Mesodermal cell (in vitro differentiated cells): ENCODE measurements around the gene SHLD1.

ENCODE experiments used
- H3K27ac ChIP-seq: 2 replicates; pipeline ENCODE4 v1.7.0; 2013; ENCODE audit warnings: mild to moderate bottlenecking, low read depth, low read length, moderate library complexity; ENCODE audit not compliant: severe bottlenecking
- H3K36me3 ChIP-seq: 2 replicates; pipeline ENCODE4 v1.7.1; 2013; ENCODE audit warnings: mild to moderate bottlenecking, low read length, moderate library complexity; ENCODE audit not compliant: control insufficient read depth, insufficient read depth
- H3K4me1 ChIP-seq: one replicate; pipeline ENCODE4 v1.7.1; 2013; ENCODE audit warnings: mild to moderate bottlenecking, low read length; ENCODE audit not compliant: insufficient read depth, control insufficient read depth, poor library complexity, severe bottlenecking
- H3K4me3 ChIP-seq: 2 replicates; pipeline ENCODE4 v1.7.0; 2013; ENCODE audit warnings: low read length, control low read depth, mild to moderate bottlenecking; ENCODE audit not compliant: insufficient read depth, poor library complexity, severe bottlenecking; ENCODE audit errors: extremely low read depth
- H3K9me3 ChIP-seq: 2 replicates; pipeline ENCODE4 v1.7.1; 2013; ENCODE audit warnings: mild to moderate bottlenecking, low read length, moderate library complexity; ENCODE audit not compliant: control insufficient read depth
- WGBS, 2 experiments: methylation state at CpG; one replicate each; pipeline ENCODE4 v1.1.5; 2013; ENCODE audit warnings: missing lambda C conversion rate in 2 of 2; ENCODE audit not compliant: insufficient coverage in 2 of 2; 5-methylcytosine and 5-hydroxymethylcytosine counted together

Gene SHLD1

DNA sequence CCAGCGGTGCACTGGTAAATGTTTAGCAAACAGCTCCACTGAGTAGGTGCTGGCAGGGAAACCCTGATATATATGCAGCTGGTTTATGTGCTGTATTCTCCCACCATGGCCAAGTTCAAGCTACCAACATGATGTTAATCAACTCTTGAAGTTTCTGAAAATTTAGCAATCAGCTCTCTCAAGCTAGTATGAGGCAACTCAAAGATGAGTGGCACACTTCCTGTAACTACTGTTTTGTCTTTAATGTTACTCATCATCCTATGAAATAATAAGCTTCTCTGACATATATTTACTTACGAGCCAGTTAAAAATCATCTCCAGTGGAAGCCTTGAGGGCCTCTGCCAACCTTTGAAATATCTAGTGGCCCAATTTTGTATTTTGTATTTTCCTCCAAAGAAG lies 145.4 kb downstream of the SHLD1 start:
- no peaks in the 10 kb centered on the region for H3K9me3 ChIP-seq
- H3K27ac ChIP-seq = no peak overlapping the region
- no peaks in the 10 kb centered on the region for H3K36me3 ChIP-seq
- 75 to 88% methylated on average over 1 of the region's 2 CpGs for WGBS, 2 experiments
- no peak overlapping the region for H3K4me3 ChIP-seq
- no peaks in the 10 kb centered on the region for H3K4me1 ChIP-seq

DNA sequence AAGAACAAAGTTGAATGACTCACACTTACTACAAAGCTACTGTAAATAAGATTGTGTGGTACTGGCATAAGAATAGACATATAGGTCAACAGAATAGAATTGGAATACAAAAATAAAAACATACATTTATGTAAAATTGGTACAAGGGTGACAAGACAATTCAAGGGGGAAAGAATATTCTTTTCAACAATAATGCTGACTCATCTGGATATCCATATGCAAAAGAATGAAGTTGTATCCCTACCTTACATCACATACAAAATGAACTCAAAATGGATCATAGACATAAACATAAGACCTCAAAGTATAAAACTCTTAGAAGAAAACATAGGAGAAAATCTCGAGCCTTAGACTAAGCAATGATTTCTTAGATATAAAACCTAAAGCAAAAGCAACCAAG lies 149.2 kb downstream of the SHLD1 start:
- Histone ChIP-seq H3K9me3 (no peaks in the 10 kb centered on the region), H3K4me3 (no peak overlapping the region), H3K27ac (no peak overlapping the region), H3K4me1 (no peaks in the 10 kb centered on the region), H3K36me3 (no peaks in the 10 kb centered on the region)
- no CpG with 5 or more reads among the region's 1 CpG for WGBS, 2 experiments

DNA sequence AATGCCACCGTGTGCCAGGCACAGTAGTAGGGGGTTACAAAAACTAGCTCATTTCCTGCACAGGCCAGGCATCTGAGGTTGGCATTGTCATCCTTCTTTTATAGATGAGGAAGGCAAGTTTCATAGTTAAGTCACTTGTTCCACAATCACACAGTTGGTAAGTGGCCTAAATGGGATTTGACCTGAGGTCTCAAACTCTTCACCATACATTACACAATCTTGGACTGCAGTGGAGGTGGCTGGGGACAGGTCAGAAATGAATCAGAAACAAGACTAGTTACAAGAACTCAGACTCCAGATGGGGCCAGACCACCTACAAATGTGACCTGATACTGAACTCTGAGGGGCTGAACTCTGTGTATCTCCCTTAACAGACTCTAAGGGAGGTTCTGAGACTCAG lies 150.7 kb downstream of the SHLD1 start:
- no peaks in the 10 kb centered on the region for H3K9me3 ChIP-seq
- H3K36me3 ChIP-seq = no peaks in the 10 kb centered on the region
- 90 to 100% methylated on average over 1 of the region's 1 CpG for WGBS, 2 experiments
- H3K27ac ChIP-seq = no peak overlapping the region
- H3K4me1 ChIP-seq = no peaks in the 10 kb centered on the region
- no peak overlapping the region for H3K4me3 ChIP-seq

DNA sequence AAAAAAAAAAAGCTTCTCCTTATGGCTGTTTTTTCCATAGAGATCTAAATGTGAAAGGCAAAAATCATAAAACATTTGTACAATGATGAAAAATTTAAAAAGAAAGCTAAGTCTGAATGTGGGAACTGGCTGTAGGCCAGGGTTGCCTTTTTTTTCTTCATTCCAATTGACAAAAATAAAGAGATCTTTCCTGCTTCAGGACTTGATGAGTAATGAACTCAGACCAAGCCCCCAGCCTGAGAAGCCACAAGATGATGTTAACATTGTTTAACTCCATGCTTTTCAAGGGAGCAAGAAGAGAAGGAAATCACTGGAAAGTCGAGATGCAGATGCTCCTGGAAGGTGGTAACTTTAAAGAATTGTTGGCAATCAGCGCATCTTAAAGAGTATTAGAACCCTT lies 158.8 kb downstream of the SHLD1 start:
- H3K4me1 ChIP-seq = no peaks in the 10 kb centered on the region
- no peaks in the 10 kb centered on the region for H3K9me3 ChIP-seq
- no peaks in the 10 kb centered on the region for H3K36me3 ChIP-seq
- H3K4me3 ChIP-seq = no peak overlapping the region
- no peak overlapping the region for H3K27ac ChIP-seq
- 67% methylated on average over 1 of the region's 2 CpGs; no CpG with 5 or more reads in 1 of the 2 experiments for WGBS, 2 experiments

DNA sequence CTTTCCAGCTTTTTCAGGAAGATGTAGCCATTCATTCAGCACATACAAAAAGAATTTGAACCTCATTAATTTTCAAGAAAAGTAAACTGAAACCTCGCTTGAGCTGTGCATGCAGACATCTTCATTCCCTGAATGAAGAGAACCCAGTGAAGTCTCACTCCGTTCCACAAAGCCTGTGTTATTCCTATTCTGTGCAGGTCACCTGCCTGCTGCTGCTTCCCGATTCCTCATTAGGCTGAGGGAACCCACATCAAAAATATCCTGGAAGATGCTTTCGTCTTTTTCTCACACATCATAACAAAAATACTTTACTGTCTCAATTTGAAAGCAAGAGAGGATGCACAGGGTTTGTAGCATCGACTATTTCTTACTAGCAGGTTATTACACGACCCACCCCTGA lies 160.0 kb downstream of the SHLD1 start:
- 67 to 84% methylated on average over 3 to 4 of the region's 6 CpGs for WGBS, 2 experiments
- H3K4me3 ChIP-seq = no peak overlapping the region
- H3K9me3 ChIP-seq = no peaks in the 10 kb centered on the region
- H3K27ac ChIP-seq = no peak overlapping the region
- H3K4me1 ChIP-seq = no peaks in the 10 kb centered on the region
- no peaks in the 10 kb centered on the region for H3K36me3 ChIP-seq

DNA sequence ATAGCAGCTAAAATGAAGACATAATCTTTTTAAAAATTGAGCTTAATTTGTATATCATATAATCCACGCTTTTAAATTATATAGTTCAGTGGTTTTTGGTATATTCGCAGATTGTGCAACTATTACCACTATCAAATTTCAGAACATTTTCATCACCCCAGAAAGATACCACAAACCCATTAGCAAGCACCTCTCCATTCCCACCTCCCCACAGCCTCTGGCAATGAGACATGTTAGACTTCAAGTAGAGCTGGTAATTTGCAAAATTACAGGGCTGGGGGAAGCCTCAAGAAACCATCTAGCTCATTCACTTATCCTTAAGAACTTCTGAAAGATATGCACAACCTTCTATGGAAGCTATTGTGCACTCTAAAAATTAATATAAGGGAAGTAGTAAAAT lies 163.0 kb downstream of the SHLD1 start:
- Histone ChIP-seq H3K4me3 (no peak overlapping the region), H3K36me3 (no peaks in the 10 kb centered on the region), H3K9me3 (no peaks in the 10 kb centered on the region), H3K27ac (no peak overlapping the region), H3K4me1 (peaks cover under 1% of the 10 kb centered on the region)
- 100% methylated on average over 1 of the region's 2 CpGs; no CpG with 5 or more reads in 1 of the 2 experiments for WGBS, 2 experiments
